Loucy (cell line): ENCODE data around the gene GGN.

Experiments
- CTCF ChIP-seq: fragments of 200-600 bp; sonication (generic); conservative IDR thresholded peaks from 2 replicates; pipeline ENCODE4 v1.5.1; 2014; ENCODE audit warnings: mild to moderate bottlenecking, antibody characterized with exemption, low read length
- EZH2phosphoT487 ChIP-seq: fragments of 200-600 bp; IDR thresholded peaks from 2 replicates; pipeline ENCODE4 v1.6.1; 2018; ENCODE audit warnings: antibody characterized with exemption, mild to moderate bottlenecking, moderate library complexity, borderline replicate concordance

GRCh38 chr19:38430931-38431330, 43.1 kb upstream of the GGN start:
- TF ChIP-seq CTCF (no peak), EZH2phosphoT487 (no peak)
